Mucosa of descending colon (tissue), 3 donors: Measurements from ENCODE around the gene FIGNL2. TPM values are rescaled to one million over a fixed set of nuclear protein-coding genes. Genes with fewer than 3 reads are reported as not detected.

ENCODE experiments used
- ATAC-seq: fragments of 200-7000 bp; cut with Tn5 transposase; one replicate; pipeline ENCODE4 v1.9.1; 2020; ENCODE audit warnings: mild to moderate bottlenecking, moderate library complexity
- DNase-seq, 3 donors: peaks; one replicate each; pipeline ENCODE4 v3.0.0-alpha.2; 2020
- H3K36me3 ChIP-seq: fragments of 200-600 bp; one replicate; pipeline ENCODE4 v1.8.0; 2021; ENCODE audit warnings: low read depth, mild to moderate bottlenecking
- H3K4me1 ChIP-seq: fragments of 200-600 bp; one replicate; pipeline ENCODE4 v1.8.0; 2021; ENCODE audit warnings: low read depth, mild to moderate bottlenecking
- H3K4me3 ChIP-seq: fragments of 200-600 bp; one replicate; pipeline ENCODE4 v1.8.0; 2021; ENCODE audit warnings: mild to moderate bottlenecking
- H3K9me3 ChIP-seq: fragments of 200-600 bp; one replicate; pipeline ENCODE4 v1.8.0; 2021; ENCODE audit warnings: mild to moderate bottlenecking
- intact Hi-C, 2 donors: fragments of 100-400 bp; cut with DNase I in 1 of 2; cut with micrococcal nuclease in 1 of 2; formaldehyde crosslinking; loops; one replicate each; pipeline versions ENCODE4 v1.11.0 to v1.11.1; 2022; cut with DNase I, micrococcal nuclease
- total RNA-seq, 3 donors: library from RNA; stranded (reverse); fragmentation: NEBNext Ultra II Directional in 2 of 3; extraction: Animal tissue kit (Norgen Biotek cat#: 25700) in 2 of 3; gene quantifications; one replicate each; pipeline versions ENCODE4 v1.2.1 to v1.2.4, GENCODE V29; 2021 to 2023
- TF ChIP-seq, protein P1 (sequence below): fragments of 200-600 bp; IDR thresholded peaks from one replicate; pipeline ENCODE4 v1.8.0; 2022; ENCODE audit warnings: antibody characterized with exemption, mild to moderate bottlenecking
- donor health status: DM: no; HTN: no; CAD: no; lungs with moderate emphysema.
- donor health status: DM: no; HTN: no; CAD: no.
- donor health status: DM: no; HTN: yes; CAD: no.

FIGNL2 gene
- total RNA-seq, 3 donors from 2014 or later: 0.26 to 0.44 (median 0.34) TPM

DNA sequence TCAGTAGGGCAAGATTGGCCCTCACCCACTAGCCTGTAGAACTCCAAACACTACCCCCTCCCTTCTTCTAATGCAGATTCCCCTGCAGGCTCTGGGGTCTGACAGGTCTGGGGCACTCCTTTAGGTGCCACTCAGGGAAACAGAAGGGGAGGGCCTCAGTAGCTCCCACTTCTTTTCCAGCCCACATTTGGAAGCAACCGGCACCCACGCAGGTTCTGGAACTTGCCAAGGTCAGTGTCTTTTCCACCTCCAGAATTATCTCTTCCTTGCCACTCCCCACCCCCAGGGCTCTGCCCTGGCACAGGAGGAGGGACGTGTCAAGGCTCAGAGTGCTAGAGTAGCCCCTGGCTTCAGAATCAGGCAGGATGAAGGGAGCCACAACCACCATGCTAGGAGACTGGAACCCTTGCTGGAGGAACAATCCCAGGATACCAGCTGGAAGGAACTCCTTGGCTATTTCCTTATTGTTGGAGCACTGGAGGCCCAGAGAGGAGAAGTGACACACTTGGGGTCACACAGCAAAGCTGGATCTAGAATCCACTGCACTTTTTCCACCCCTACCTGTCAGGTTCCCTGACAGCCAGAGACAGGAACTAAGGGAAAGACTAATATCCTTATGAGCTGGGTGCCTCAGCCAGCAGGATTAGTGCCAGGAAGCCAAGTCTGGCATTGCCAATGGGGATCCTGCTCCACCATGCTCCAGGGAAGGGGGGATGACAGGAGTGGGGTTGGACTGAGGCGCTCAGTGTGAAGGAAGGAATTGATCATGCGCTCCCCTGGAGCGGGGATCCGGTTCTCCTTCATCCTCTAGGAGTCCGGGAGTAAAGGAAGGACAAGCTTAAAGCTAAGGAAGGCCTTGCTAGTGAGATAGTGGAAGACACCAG, 1.8 kb upstream of the FIGNL2 start:
- ATAC-seq (no peak), DNase-seq (no peak)
- Histone ChIP-seq H3K4me3 (no peak overlapping the region), H3K9me3 (no peaks in the 10 kb centered on the region), H3K4me1 (peaks cover 21% of the 10 kb centered on the region), H3K36me3 (no peaks in the 10 kb centered on the region)
- intact Hi-C loops: no loop called here
- TF ChIP-seq, protein P1, sequence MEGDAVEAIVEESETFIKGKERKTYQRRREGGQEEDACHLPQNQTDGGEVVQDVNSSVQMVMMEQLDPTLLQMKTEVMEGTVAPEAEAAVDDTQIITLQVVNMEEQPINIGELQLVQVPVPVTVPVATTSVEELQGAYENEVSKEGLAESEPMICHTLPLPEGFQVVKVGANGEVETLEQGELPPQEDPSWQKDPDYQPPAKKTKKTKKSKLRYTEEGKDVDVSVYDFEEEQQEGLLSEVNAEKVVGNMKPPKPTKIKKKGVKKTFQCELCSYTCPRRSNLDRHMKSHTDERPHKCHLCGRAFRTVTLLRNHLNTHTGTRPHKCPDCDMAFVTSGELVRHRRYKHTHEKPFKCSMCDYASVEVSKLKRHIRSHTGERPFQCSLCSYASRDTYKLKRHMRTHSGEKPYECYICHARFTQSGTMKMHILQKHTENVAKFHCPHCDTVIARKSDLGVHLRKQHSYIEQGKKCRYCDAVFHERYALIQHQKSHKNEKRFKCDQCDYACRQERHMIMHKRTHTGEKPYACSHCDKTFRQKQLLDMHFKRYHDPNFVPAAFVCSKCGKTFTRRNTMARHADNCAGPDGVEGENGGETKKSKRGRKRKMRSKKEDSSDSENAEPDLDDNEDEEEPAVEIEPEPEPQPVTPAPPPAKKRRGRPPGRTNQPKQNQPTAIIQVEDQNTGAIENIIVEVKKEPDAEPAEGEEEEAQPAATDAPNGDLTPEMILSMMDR: no peak

GRCh38 chr12:51848841-51849735, 570 bp upstream of the FIGNL2 start:
- H3K4me3 ChIP-seq: no peak overlapping the region
- peak; percentile 34 for ATAC-seq
- intact Hi-C loops: no loop called here
- H3K9me3 ChIP-seq: no peaks in the 10 kb centered on the region
- no peaks in the 10 kb centered on the region for H3K36me3 ChIP-seq
- TF ChIP-seq, protein P1: no peak
- no peak for DNase-seq
- peaks cover 21% of the 10 kb centered on the region for H3K4me1 ChIP-seq

GRCh38 chr12:51847643-51848325, 734 bp downstream of the FIGNL2 start:
- no peak overlapping the region for H3K4me3 ChIP-seq
- TF ChIP-seq, protein P1: no peak
- H3K36me3 ChIP-seq: no peaks in the 10 kb centered on the region
- peak; percentile 13 for ATAC-seq
- H3K9me3 ChIP-seq: no peaks in the 10 kb centered on the region
- no peak for DNase-seq
- peaks cover 21% of the 10 kb centered on the region for H3K4me1 ChIP-seq
- intact Hi-C loops: no loop called here

DNA sequence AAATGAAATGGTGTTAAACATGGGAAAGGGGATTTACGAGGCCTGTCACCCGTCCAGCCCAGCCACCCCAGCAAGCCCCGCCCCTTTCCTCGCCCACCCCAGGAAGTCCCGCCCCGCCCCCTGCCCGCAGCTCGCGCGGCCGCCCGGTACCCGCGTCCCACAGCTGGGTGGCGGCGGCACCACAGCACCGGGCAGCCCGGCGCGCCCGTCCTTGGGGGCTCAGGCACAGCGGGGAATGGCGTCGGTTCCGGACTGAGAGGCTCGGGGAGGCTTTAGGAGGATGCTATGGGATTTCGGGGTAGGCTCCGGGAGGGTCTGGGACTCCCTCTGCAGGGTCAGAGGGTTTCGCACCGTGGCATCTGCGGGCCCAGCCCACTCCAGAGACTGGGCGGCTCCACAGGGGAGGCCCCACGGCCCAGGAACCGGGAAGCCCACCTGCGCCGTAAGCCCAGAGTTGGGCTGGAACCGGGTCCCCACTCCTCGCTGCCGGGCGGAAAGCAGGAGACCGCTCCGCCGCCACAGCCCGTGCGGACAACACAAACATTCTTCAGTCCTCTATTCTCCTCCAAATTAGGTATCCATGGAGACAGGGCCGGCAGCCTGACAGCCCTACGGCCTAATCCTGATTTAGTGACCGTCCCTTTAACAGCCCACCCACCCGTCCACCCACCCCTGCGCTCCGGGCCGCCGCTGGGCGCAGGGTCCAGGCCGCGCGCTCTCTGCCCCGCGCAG, 1.4 kb downstream of the FIGNL2 start:
- Histone ChIP-seq H3K9me3 (no peaks in the 10 kb centered on the region), H3K4me3 (no peak overlapping the region), H3K36me3 (no peaks in the 10 kb centered on the region), H3K4me1 (peaks cover 21% of the 10 kb centered on the region)
- TF ChIP-seq, protein P1: no peak
- intact Hi-C loops: no loop called here
- ATAC-seq: peak; percentile 49
- DNase-seq: peak in 2 of 3 donors; percentile 35 to 57

DNA sequence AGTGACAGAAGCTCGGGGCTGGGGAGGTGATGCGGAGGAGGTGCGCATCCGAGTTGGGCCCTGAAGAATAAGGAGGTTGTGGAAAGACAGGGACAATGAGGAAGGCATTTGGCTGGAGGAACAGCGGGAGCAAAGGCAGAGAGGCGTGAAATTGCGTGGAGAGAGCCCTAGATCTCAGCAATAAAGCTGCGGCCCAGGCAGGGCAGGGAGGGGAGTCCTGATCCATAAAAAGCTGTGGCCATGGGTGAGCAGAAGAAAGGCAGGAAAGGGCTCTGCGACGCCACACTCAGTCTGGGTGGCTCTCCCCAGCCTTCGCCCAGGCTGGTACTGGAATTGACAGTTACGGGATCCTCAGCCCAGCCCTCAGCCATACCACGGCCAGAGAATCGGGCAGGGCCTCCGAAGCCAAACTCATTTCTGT, 2.2 kb downstream of the FIGNL2 start:
- Histone ChIP-seq H3K9me3 (no peaks in the 10 kb centered on the region), H3K4me1 (peaks cover 21% of the 10 kb centered on the region), H3K36me3 (no peaks in the 10 kb centered on the region), H3K4me3 (no peak overlapping the region)
- TF ChIP-seq, protein P1: no peak
- no peak for DNase-seq
- no peak for ATAC-seq
- intact Hi-C loops: no loop called here
